GM23248 (cell line): Measurements from ENCODE around the gene PANX2. TPM values are rescaled to one million over a fixed set of nuclear protein-coding genes. Genes with fewer than 3 reads are reported as not detected.

Experiments used
- DNase-seq: peaks from one replicate; pipeline ENCODE4 v3.0.0-alpha.2; 2015
- H2AFZ ChIP-seq: fragments of 200-600 bp; sonication (generic); 2 replicates; pipeline ENCODE4 v1.6.1; 2016; ENCODE audit warnings: antibody characterized with exemption
- H3F3A ChIP-seq: fragments of 200-600 bp; sonication (generic); 2 replicates; pipeline ENCODE4 v1.6.1; 2016; ENCODE audit warnings: mild to moderate bottlenecking, antibody characterized with exemption, mixed run types; ENCODE audit not compliant: insufficient read depth
- H3K27ac ChIP-seq: fragments of 200-600 bp; sonication (generic); 2 replicates; pipeline ENCODE4 v1.5.1; 2016; ENCODE audit warnings: mild to moderate bottlenecking
- H3K27me3 ChIP-seq: fragments of 200-600 bp; sonication (generic); replicated peaks from 2 replicates; pipeline ENCODE4 v1.6.1; 2016; ENCODE audit warnings: mild to moderate bottlenecking; ENCODE audit not compliant: insufficient read depth
- H3K36me3 ChIP-seq: fragments of 200-600 bp; sonication (generic); 2 replicates; pipeline ENCODE4 v1.6.1; 2016; ENCODE audit warnings: low read depth, mild to moderate bottlenecking
- H3K4me1 ChIP-seq: fragments of 200-600 bp; sonication (generic); 2 replicates; pipeline ENCODE4 v1.6.1; 2016; ENCODE audit warnings: mild to moderate bottlenecking; ENCODE audit not compliant: insufficient read depth
- H3K4me2 ChIP-seq: fragments of 200-600 bp; sonication (generic); one replicate; pipeline ENCODE4 v1.6.1; 2016; ENCODE audit warnings: mild to moderate bottlenecking; ENCODE audit not compliant: unreplicated experiment
- H3K4me3 ChIP-seq: fragments of 200-600 bp; sonication (generic); 2 replicates; pipeline ENCODE4 v1.5.1; 2016; ENCODE audit warnings: mild to moderate bottlenecking
- H3K79me2 ChIP-seq: fragments of 200-600 bp; sonication (generic); 2 replicates; pipeline ENCODE4 v1.6.1; 2016; ENCODE audit warnings: mild to moderate bottlenecking; ENCODE audit not compliant: insufficient read depth
- H3K9ac ChIP-seq: fragments of 200-600 bp; sonication (generic); 2 replicates; pipeline ENCODE4 v1.6.1; 2016; ENCODE audit warnings: mild to moderate bottlenecking
- H3K9me2 ChIP-seq: fragments of 200-600 bp; sonication (generic); 2 replicates; pipeline ENCODE4 v1.6.1; 2016; ENCODE audit warnings: mixed run types, mild to moderate bottlenecking, moderate library complexity; ENCODE audit not compliant: insufficient read depth
- H3K9me3 ChIP-seq: fragments of 200-600 bp; sonication (generic); one replicate; pipeline ENCODE4 v1.6.1; 2017; ENCODE audit warnings: low read depth
- H4K20me1 ChIP-seq: fragments of 200-600 bp; sonication (generic); 2 replicates; pipeline ENCODE4 v1.6.0; 2016; ENCODE audit not compliant: insufficient read depth
- EZH2 ChIP-seq: fragments of 200-600 bp; sonication (generic); IDR thresholded peaks from 2 replicates; pipeline ENCODE4 v1.6.1; 2018; ENCODE audit warnings: antibody characterized with exemption, mild to moderate bottlenecking; ENCODE audit not compliant: insufficient read depth, poor library complexity, severe bottlenecking
- EZH2phosphoT487 ChIP-seq: fragments of 200-600 bp; sonication (generic); IDR thresholded peaks from 2 replicates; pipeline ENCODE4 v1.6.1; 2018; ENCODE audit warnings: antibody characterized with exemption, moderate library complexity, mild to moderate bottlenecking, low read depth; ENCODE audit not compliant: insufficient read depth
- WGBS, 2 experiments: methylation state at CpG; one replicate each; pipeline ENCODE4 v1.1.6; 2015 to 2017; ENCODE audit warnings: low lambda C conversion rate in 2 of 2, low coverage in 1 of 2; ENCODE audit errors: missing lambda C conversion rate in 2 of 2; 5-methylcytosine and 5-hydroxymethylcytosine counted together
- in situ Hi-C: fragments of 300-500 bp; cut with MboI; formaldehyde crosslinking; loops from 2 replicates; pipeline ENCODE4 v1.15.0; 2020
- polyA plus RNA-seq: library from polyadenylated mRNA; unstranded; fragments of >200 nt; fragmentation: Nextera tagmentation; extraction: Ambion mirVana; gene quantifications from 2 replicates; pipeline ENCODE4 v1.2.1, GENCODE V29; 2016
- total RNA-seq: library from RNA; depleted of rRNA; stranded (reverse); fragments of >200 nt; shearing (Covaris generic); gene quantifications from 2 replicates; pipeline ENCODE4 v1.2.3, GENCODE V29; 2014

PANX2 gene
- total and polyA plus RNA-seq, 2 experiments from 2014 or later: 0.18 TPM; not detected in 1

DNA sequence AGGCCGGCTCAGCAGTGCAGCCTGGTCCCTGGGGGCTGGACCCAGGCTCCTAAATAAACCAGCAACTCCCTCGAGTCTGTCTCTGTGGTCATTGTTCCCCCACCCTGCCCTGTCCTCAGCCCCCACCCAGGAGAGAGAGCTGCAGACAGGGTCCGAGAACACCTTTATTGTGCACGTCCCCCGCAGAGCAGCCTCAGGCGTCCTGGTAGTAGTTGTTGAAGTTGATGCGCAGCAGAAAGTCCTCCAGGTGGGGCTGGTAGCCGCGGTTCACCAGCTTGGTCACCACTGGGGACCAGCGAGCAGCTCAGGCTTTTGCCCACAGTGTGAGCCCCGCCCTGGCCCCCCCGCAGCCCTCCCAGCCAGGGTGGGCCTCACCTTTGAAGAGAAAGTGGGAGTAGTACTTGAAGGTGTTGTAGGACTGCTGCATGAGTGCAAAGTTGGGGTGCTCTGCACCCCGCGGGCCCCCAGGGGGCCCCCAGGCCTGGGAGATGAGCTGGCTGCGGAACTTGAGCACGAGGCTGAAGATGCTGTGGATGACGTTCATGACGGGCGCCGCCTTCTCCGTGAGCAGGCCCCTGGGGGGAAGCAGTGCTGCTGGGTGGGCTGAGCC lies 47.1 kb downstream of the PANX2 start:
- no peaks in the 10 kb centered on the region for H3K9me3 ChIP-seq
- H3K79me2 ChIP-seq: peaks cover 27% of the 10 kb centered on the region
- no peak overlapping the region for H2AFZ ChIP-seq
- H3K9ac ChIP-seq: no peak overlapping the region
- DNase-seq: no peak
- no peak overlapping the region for H3K4me2 ChIP-seq
- no peaks in the 10 kb centered on the region; the same call in 1 of the 2 replicates for H4K20me1 ChIP-seq
- H3K27ac ChIP-seq: no peak overlapping the region
- 0 out of 2 replicates have a peak, but pooled peaks cover 6% of the 10 kb centered on the region for H3K36me3 ChIP-seq
- H3K9me2 ChIP-seq: no peaks in the 10 kb centered on the region
- TF ChIP-seq EZH2phosphoT487 (no peak), EZH2 (no peak)
- in situ Hi-C loops: no loop called here
- 88 to 89% methylated on average over 18 to 21 of the region's 21 CpGs for WGBS, 2 experiments
- no peak overlapping the region for H3K4me3 ChIP-seq
- no peaks in the 10 kb centered on the region for H3K27me3 ChIP-seq
- no peaks in the 10 kb centered on the region for H3K4me1 ChIP-seq
- H3F3A ChIP-seq: no peaks in the 10 kb centered on the region

DNA sequence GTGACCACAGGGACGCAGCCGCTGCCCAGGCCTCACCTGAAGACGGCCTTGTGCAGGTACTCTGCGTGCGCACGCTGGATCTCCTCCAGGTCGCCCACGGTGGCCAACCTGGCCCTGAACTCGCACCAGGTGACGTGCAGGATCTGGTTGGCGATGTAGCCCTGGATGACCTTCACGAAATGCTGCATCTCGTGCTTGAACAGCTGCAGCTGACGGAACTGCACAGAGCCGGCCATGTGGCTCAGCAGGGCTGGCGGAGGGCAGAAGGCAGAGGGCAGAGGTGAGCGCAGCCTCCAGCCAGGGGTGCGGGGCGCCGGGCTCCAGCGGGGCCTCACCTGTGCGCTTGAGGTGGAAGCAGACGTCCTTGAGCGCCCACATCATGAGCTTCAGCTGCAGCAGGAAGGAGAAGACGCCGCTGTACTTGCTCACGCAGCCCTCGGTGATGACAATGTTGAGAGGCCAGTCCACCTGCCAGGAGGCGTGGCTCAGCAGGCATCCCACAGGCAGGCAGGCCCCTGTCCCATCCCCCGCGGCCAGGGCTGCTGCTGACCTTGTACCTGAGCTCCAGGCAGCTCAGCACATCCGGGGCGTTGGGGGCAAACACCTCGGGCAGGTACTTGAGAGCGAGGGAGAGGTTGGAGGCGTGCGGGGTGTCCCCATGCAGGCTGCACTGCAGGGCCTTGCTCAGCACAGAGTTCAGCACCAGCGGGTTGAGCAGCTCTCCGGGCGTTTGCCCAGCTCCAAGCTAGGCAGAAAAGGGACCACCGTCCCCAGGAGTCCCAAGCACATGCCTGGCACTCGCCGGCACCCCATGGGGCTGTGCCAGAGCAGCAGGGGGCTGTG lies 47.8 kb downstream of the PANX2 start:
- Histone ChIP-seq H3K9me2 (no peaks in the 10 kb centered on the region), H3K79me2 (peaks cover 20% of the 10 kb centered on the region), H3K4me2 (no peak overlapping the region), H3K9ac (no peak overlapping the region), H2AFZ (no peak overlapping the region), H3K4me1 (no peaks in the 10 kb centered on the region), H3K9me3 (no peaks in the 10 kb centered on the region), H3F3A (no peaks in the 10 kb centered on the region), H3K27me3 (no peaks in the 10 kb centered on the region), H3K36me3 (no peaks in the 10 kb centered on the region), H4K20me1 (no peaks in the 10 kb centered on the region), H3K4me3 (no peak overlapping the region), H3K27ac (no peak overlapping the region)
- in situ Hi-C loops: no loop called here
- WGBS, 2 experiments: 90 to 93% methylated on average over 29 to 43 of the region's 43 CpGs
- TF ChIP-seq EZH2phosphoT487 (no peak), EZH2 (no peak)
- DNase-seq: no peak

DNA sequence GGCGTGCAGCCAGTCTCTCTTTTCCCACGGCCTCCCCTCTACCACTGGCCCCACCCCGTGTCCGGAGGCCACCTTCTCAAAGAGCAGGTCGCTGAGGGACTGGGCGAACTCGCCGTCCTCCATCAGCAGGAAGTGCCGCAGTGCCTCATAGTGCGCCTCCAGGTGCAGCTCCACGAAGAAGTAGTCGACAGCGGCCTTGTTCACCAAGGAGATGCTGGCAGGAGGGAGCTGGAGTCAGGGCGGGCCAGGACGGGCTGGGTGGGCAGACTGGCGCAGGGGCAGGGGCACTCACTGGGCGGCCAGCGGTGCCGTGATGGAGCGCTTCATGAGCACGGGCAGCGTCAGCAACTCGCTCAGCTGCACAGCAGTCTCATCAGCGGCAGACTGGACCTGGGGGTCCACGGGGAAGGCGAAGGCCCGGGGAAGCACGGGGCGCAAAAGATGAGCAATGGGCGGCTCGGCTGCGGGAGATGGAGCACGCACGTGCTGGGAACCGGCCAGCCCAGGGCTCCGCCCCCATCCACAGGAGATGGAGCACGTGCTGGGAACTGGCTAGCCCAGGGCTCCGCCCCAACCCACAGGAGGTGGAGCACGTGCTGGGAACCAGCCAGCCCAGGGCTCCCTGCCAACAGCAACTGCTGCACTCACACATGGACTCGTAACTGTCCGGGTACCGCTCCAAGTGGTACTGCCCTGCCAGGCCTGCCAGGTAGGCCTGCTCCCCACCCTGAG lies 48.6 kb downstream of the PANX2 start:
- Histone ChIP-seq H3K9me3 (no peaks in the 10 kb centered on the region), H3K4me3 (no peak overlapping the region), H3K4me1 (no peaks in the 10 kb centered on the region), H3F3A (no peaks in the 10 kb centered on the region), H3K9me2 (no peaks in the 10 kb centered on the region), H3K9ac (no peak overlapping the region), H3K36me3 (no peaks in the 10 kb centered on the region), H3K79me2 (peaks cover 12% of the 10 kb centered on the region), H3K4me2 (no peak overlapping the region), H3K27me3 (no peaks in the 10 kb centered on the region), H3K27ac (no peak overlapping the region), H2AFZ (no peak overlapping the region), H4K20me1 (no peaks in the 10 kb centered on the region)
- WGBS, 2 experiments: 78 to 84% methylated on average over 31 to 40 of the region's 42 CpGs
- DNase-seq: peak; percentile 68
- TF ChIP-seq EZH2 (no peak), EZH2phosphoT487 (no peak)
- in situ Hi-C loops: no loop called here

DNA sequence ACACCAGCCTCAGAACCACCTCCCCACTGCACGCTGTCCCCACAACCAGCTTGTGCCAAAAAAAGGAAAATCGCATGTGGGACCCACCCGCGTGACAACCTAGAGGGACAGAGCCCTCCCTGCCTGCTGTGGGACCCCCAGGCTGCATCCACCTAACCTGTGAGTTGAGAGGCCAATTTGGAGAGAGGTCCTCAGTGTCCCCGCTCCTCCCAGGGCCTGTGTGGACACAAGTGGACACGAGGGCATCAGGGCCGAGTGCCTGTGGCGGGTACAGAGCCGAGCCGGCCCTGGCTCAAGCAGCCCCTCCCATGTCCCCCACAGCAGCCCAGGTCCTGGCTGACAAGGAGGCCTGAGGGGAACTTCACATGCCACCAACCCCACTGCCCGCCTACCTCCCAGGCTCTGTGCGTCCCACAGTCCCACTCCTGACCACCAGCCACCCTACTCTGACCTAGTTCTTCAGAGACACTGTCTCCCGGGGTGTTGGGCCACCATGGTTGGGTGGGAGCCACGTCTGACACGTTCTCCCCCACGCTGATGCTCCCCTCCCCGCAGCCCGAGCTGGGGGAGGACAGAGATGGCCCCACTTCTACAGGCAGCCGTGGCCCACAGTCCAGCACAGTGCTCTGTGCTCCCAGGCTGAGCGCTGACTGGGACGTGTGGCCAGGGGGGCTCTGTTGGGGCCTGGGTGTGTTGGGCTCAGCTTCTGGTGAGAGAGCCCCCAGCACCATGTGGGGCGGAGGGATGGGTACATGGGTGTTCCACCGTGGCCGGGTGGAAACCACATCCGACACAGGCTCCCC lies 49.5 kb downstream of the PANX2 start:
- Histone ChIP-seq H3K79me2 (peaks cover 3% of the 10 kb centered on the region), H3K9me3 (no peaks in the 10 kb centered on the region), H3K4me3 (no peak overlapping the region), H3K27ac (no peak overlapping the region), H3K4me1 (no peaks in the 10 kb centered on the region), H2AFZ (no peak overlapping the region), H3K9me2 (no peaks in the 10 kb centered on the region), H4K20me1 (no peaks in the 10 kb centered on the region), H3F3A (no peaks in the 10 kb centered on the region), H3K4me2 (no peak overlapping the region), H3K27me3 (no peaks in the 10 kb centered on the region), H3K36me3 (no peaks in the 10 kb centered on the region), H3K9ac (no peak overlapping the region)
- 86 to 90% methylated on average over 21 of the region's 25 CpGs for WGBS, 2 experiments
- TF ChIP-seq EZH2 (no peak), EZH2phosphoT487 (no peak)
- in situ Hi-C loops: no loop called here
- DNase-seq: no peak
